ENCODE data around the gene RFC1.
"Not testable (repeated sequence)": the region's sequence is repeated elsewhere in the genome, so short reads cannot be mapped to it uniquely, and the experiment has no call there.

The RFC1 gene

GRCh38 chr4:39312816-39313215, 53.3 kb downstream of the RFC1 start:
- DNase-seq (ENCODE audit: low read depth in 1 of 2, low spot score in 1 of 2), result no peak

- DNase-seq (ENCODE audit: low read depth in 1 of 2, low spot score in 1 of 2), result no peak
Observed at GRCh38 chr4:39308611-39309010, 57.6 kb downstream of the RFC1 start.

GRCh38 chr4:39305912-39306677, 60.1 kb downstream of the RFC1 start:
- DNase-seq (ENCODE audit: low read depth in 1 of 2, low spot score in 1 of 2), result no peak

- no peak for DNase-seq (ENCODE audit: low read depth in 1 of 2, low spot score in 1 of 2)
Observed at GRCh38 chr4:39304651-39305050, 61.5 kb downstream of the RFC1 start.

GRCh38 chr4:39303871-39304270, 62.3 kb downstream of the RFC1 start:
- no peak for DNase-seq (ENCODE audit: low read depth in 1 of 2, low spot score in 1 of 2)

GRCh38 chr4:39302901-39303300, 63.3 kb downstream of the RFC1 start:
- DNase-seq (ENCODE audit: low read depth in 1 of 2, low spot score in 1 of 2), result no peak

- DNase-seq (ENCODE audit: low read depth in 1 of 2, low spot score in 1 of 2), result no peak
Observed at GRCh38 chr4:39295784-39296183, 70.4 kb downstream of the RFC1 start.

- DNase-seq (ENCODE audit: low read depth in 1 of 2, low spot score in 1 of 2), result not testable (repeated sequence)
Observed at GRCh38 chr4:39292433-39292832, 73.7 kb downstream of the RFC1 start.

GRCh38 chr4:39291686-39292085, 74.5 kb downstream of the RFC1 start:
- no peak for DNase-seq (ENCODE audit: low read depth in 1 of 2, low spot score in 1 of 2)

GRCh38 chr4:39287223-39287622, 78.9 kb downstream of the RFC1 start:
- no peak for DNase-seq (ENCODE audit: low read depth in 1 of 2, low spot score in 1 of 2)

- DNase-seq (ENCODE audit: low read depth in 1 of 2, low spot score in 1 of 2), result no peak
Observed at GRCh38 chr4:39286263-39286662, 79.9 kb downstream of the RFC1 start.

GRCh38 chr4:39285853-39286252, 80.3 kb downstream of the RFC1 start:
- no peak for DNase-seq (ENCODE audit: low read depth in 1 of 2, low spot score in 1 of 2)

- DNase-seq (ENCODE audit: low read depth in 1 of 2, low spot score in 1 of 2), result no peak
Observed at GRCh38 chr4:39285111-39285795, 80.9 kb downstream of the RFC1 start.

- DNase-seq (ENCODE audit: low read depth in 1 of 2, low spot score in 1 of 2), result no peak
Observed at GRCh38 chr4:39280770-39281169, 85.4 kb downstream of the RFC1 start.

- DNase-seq (ENCODE audit: low read depth in 1 of 2, low spot score in 1 of 2), result no peak
Observed at GRCh38 chr4:39279416-39279815, 86.7 kb downstream of the RFC1 start.

- DNase-seq (ENCODE audit: low read depth in 1 of 2, low spot score in 1 of 2), result no peak
Observed at GRCh38 chr4:39278476-39278875, 87.7 kb downstream of the RFC1 start.

GRCh38 chr4:39277661-39278060, 88.5 kb downstream of the RFC1 start:
- not testable (repeated sequence) for DNase-seq (ENCODE audit: low read depth in 1 of 2, low spot score in 1 of 2)

GRCh38 chr4:39274503-39274902, 91.7 kb downstream of the RFC1 start:
- DNase-seq (ENCODE audit: low read depth in 1 of 2, low spot score in 1 of 2), result no peak

- no peak for DNase-seq (ENCODE audit: low read depth in 1 of 2, low spot score in 1 of 2)
Observed at GRCh38 chr4:39263895-39264294, 102.3 kb downstream of the RFC1 start.

- DNase-seq (ENCODE audit: low read depth in 1 of 2, low spot score in 1 of 2), result no peak
Observed at GRCh38 chr4:39259571-39260330, 106.4 kb downstream of the RFC1 start.

- no peak for DNase-seq (ENCODE audit: low read depth in 1 of 2, low spot score in 1 of 2)
Observed at GRCh38 chr4:39256436-39256835, 109.7 kb downstream of the RFC1 start.

GRCh38 chr4:39255871-39256270, 110.3 kb downstream of the RFC1 start:
- DNase-seq (ENCODE audit: low read depth in 1 of 2, low spot score in 1 of 2), result no peak
